Measurements from ENCODE around the gene CXCL16. TPM values are rescaled to one million over a fixed set of nuclear protein-coding genes. Genes with fewer than 3 reads are reported as not detected.

Gene CXCL16
- total RNA-seq, 1 experiment from 2014 or later = 4.0 TPM

GRCh38 chr17:4720787-4721186 is 18.9 kb downstream of the CXCL16 start:
- POLR2A ChIA-PET (ENCODE audit: low non-redundant PET) = no interaction called here
- TF ChIP-seq EZH2 (IDR thresholded peaks at IDR 0.05; ENCODE audit: borderline replicate concordance, low read depth, low read length, poor library complexity, severe bottlenecking) (no peak), CTCF (conservative IDR thresholded peaks at IDR 0.05; ENCODE audit: low read depth, low read length) (no peak)
- Histone ChIP-seq H3K27ac (ENCODE audit: low read depth, low read length, poor library complexity, severe bottlenecking) (no peak overlapping the region), H3K4me1 (ENCODE audit: insufficient read depth, low read length, poor library complexity, severe bottlenecking) (no peaks in the 10 kb centered on the region), H3K27me3 (replicated peaks; ENCODE audit: insufficient read depth, low read depth, low read length, poor library complexity) (no peaks in the 10 kb centered on the region), H3K36me3 (ENCODE audit: insufficient read depth, low read length, poor library complexity, severe bottlenecking) (peaks cover 17% of the 10 kb centered on the region), H3K9me3 (ENCODE audit: low read depth, low read length, poor library complexity, severe bottlenecking) (no peaks in the 10 kb centered on the region), H3K4me3 (ENCODE audit: low read depth, low read length, poor library complexity, severe bottlenecking) (no peak overlapping the region)
- no peak for DNase-seq (ENCODE audit: low spot score)
- intact Hi-C loops (cut with micrococcal nuclease; ENCODE audit: unreplicated experiment) = no loop called here
- BruUV-seq (replicated peaks) = TSS peak; percentile 91
- CTCF ChIA-PET = no interaction called here

DNA sequence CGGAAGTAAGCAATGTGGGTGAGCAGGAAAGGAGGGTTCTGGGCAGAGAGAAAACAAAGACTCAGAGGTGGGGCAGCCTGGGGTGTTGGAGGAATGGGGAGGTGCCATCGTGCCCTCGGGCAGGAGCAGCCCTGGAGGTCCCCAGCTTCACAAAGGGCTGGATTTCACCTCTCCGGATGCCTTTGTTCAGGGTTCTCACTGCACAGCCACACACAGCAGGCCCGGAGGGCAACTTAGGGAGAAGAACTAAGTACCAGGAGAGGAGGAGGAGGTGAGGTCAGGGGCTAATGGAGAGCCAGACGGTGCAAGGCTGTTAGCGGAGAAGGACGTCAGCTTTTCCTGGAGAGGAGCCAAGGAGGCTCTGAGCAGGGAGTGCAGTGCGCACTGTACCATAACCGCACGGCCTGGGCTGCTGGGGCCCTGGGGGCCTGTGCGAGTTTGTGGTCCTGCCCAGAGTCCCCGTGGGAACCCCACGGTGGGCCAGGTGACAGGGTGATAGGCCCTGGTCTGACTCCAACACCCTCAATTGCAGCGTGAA is 20.0 kb downstream of the CXCL16 start:
- POLR2A ChIA-PET (ENCODE audit: low non-redundant PET) = no interaction called here
- Histone ChIP-seq H3K27me3 (replicated peaks; ENCODE audit: insufficient read depth, low read depth, low read length, poor library complexity) (no peaks in the 10 kb centered on the region), H3K4me3 (ENCODE audit: low read depth, low read length, poor library complexity, severe bottlenecking) (no peak overlapping the region), H3K27ac (ENCODE audit: low read depth, low read length, poor library complexity, severe bottlenecking) (no peak overlapping the region), H3K4me1 (ENCODE audit: insufficient read depth, low read length, poor library complexity, severe bottlenecking) (no peaks in the 10 kb centered on the region), H3K36me3 (ENCODE audit: insufficient read depth, low read length, poor library complexity, severe bottlenecking) (peaks cover 20% of the 10 kb centered on the region), H3K9me3 (ENCODE audit: low read depth, low read length, poor library complexity, severe bottlenecking) (no peaks in the 10 kb centered on the region)
- intact Hi-C loops (cut with micrococcal nuclease; ENCODE audit: unreplicated experiment) = no loop called here
- CTCF ChIA-PET = no interaction called here
- no peak for TF ChIP-seq CTCF (conservative IDR thresholded peaks at IDR 0.05; ENCODE audit: low read depth, low read length)
- no peak for TF ChIP-seq EZH2 (IDR thresholded peaks at IDR 0.05; ENCODE audit: borderline replicate concordance, low read depth, low read length, poor library complexity, severe bottlenecking)
- no peak for DNase-seq (ENCODE audit: low spot score)
- no TSS peak for BruUV-seq (replicated peaks)

DNA sequence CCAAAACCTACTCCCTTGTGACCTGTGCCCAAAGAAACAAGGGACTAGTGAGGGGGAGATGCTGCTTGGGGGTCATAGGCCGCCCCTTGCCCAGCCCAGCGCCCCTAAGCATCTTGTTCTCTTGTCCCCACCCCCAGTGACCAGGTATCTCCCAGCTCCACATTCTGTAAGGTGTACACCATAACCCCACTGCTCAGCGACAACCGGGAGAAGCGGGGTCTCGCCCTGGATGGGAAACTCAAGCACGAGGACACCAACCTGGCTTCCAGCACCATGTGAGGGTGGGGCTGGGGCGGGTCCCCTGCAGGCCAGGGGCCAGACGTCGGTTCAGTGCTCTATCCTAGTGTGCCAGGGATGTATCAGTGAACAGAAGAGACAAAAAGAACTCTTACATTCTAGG is 20.6 kb downstream of the CXCL16 start:
- Histone ChIP-seq H3K9me3 (ENCODE audit: low read depth, low read length, poor library complexity, severe bottlenecking) (no peaks in the 10 kb centered on the region), H3K36me3 (ENCODE audit: insufficient read depth, low read length, poor library complexity, severe bottlenecking) (peaks cover 20% of the 10 kb centered on the region), H3K27me3 (replicated peaks; ENCODE audit: insufficient read depth, low read depth, low read length, poor library complexity) (no peaks in the 10 kb centered on the region), H3K27ac (ENCODE audit: low read depth, low read length, poor library complexity, severe bottlenecking) (no peak overlapping the region), H3K4me1 (ENCODE audit: insufficient read depth, low read length, poor library complexity, severe bottlenecking) (no peaks in the 10 kb centered on the region), H3K4me3 (ENCODE audit: low read depth, low read length, poor library complexity, severe bottlenecking) (no peak overlapping the region)
- BruUV-seq (replicated peaks) = no TSS peak
- TF ChIP-seq EZH2 (IDR thresholded peaks at IDR 0.05; ENCODE audit: borderline replicate concordance, low read depth, low read length, poor library complexity, severe bottlenecking) (no peak), CTCF (conservative IDR thresholded peaks at IDR 0.05; ENCODE audit: low read depth, low read length) (no peak)
- POLR2A ChIA-PET (ENCODE audit: low non-redundant PET) = no interaction called here
- CTCF ChIA-PET = no interaction called here
- no peak for DNase-seq (ENCODE audit: low spot score)
- intact Hi-C loops (cut with micrococcal nuclease; ENCODE audit: unreplicated experiment) = no loop called here

All from A673 (cell line).